ENCODE results near the gene CNOT6.

DNA sequence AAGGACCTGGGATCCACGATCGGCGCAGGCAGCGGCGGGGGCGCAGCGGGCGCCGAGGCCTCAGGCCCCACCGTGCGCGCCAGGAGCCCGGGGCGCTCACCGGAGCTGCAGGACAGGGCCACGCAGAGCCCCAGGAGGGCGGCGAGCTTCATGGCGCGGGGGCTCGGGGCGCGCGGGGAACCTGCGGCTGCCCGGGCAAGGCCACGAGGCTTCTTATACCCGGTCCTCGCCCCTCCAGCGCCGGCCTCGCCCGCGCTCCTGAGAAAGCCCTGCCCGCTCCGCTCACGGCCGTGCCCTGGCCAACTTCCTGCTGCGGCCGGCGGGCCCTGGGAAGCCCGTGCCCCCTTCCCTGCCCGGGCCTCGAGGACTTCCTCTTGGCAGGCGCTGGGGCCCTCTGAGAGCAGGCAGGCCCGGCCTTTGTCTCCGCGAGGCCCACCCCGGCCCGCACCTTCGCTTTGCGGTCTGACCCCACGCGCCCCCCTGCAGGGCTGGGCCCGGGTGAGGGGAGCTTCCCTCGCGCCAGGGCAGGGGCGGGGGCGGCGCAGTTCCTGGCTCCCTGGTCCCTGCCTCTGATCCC lies 97.2 kb downstream of the CNOT6 start, which contains the start of gene SCGB3A1:
- TF ChIP-seq, protein P1, sequence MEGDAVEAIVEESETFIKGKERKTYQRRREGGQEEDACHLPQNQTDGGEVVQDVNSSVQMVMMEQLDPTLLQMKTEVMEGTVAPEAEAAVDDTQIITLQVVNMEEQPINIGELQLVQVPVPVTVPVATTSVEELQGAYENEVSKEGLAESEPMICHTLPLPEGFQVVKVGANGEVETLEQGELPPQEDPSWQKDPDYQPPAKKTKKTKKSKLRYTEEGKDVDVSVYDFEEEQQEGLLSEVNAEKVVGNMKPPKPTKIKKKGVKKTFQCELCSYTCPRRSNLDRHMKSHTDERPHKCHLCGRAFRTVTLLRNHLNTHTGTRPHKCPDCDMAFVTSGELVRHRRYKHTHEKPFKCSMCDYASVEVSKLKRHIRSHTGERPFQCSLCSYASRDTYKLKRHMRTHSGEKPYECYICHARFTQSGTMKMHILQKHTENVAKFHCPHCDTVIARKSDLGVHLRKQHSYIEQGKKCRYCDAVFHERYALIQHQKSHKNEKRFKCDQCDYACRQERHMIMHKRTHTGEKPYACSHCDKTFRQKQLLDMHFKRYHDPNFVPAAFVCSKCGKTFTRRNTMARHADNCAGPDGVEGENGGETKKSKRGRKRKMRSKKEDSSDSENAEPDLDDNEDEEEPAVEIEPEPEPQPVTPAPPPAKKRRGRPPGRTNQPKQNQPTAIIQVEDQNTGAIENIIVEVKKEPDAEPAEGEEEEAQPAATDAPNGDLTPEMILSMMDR (conservative IDR thresholded peaks at IDR 0.05; ENCODE audit: low read depth, low read length), result no peak
- TF ChIP-seq EZH2phosphoT487 (IDR thresholded peaks at IDR 0.05; ENCODE audit: borderline replicate concordance, low read length) (no peak), EZH2 (IDR thresholded peaks at IDR 0.05; ENCODE audit: low read length, unreplicated experiment) (no peak)

Data from PC-3 (cell line).